Trophoblast cell (in vitro differentiated cells and primary cell): ENCODE data around the gene GALNT9.
"Not testable (repeated sequence)": the region's sequence is repeated elsewhere in the genome, so short reads cannot be mapped to it uniquely, and the experiment has no call there.

Source experiments
- DNase-seq, 2 donors: peaks; one replicate each; pipeline ENCODE4 v3.0.0-alpha.2; 2016
- H2AFZ ChIP-seq: 2 replicates; pipeline ENCODE4 v1.6.1; 2013; ENCODE audit warnings: low read length, moderate library complexity, mild to moderate bottlenecking; ENCODE audit not compliant: insufficient read depth, poor library complexity
- H2AK5ac ChIP-seq: 2 replicates; pipeline ENCODE4 v1.6.1; 2013; ENCODE audit warnings: mild to moderate bottlenecking, low read length
- H2BK120ac ChIP-seq: 2 replicates; pipeline ENCODE4 v1.6.1; 2013; ENCODE audit warnings: low read length, mild to moderate bottlenecking, moderate library complexity; ENCODE audit not compliant: insufficient read depth, poor library complexity
- H2BK12ac ChIP-seq: 2 replicates; pipeline ENCODE4 v1.6.1; 2013; ENCODE audit warnings: mild to moderate bottlenecking, low read length, moderate library complexity
- H2BK5ac ChIP-seq: 2 replicates; pipeline ENCODE4 v1.6.1; 2013; ENCODE audit warnings: low read length, low read depth, moderate library complexity, mild to moderate bottlenecking; ENCODE audit not compliant: poor library complexity
- H3K14ac ChIP-seq: 2 replicates; pipeline ENCODE4 v1.6.1; 2013; ENCODE audit warnings: mild to moderate bottlenecking, low read length
- H3K18ac ChIP-seq: 2 replicates; pipeline ENCODE4 v1.6.1; 2013; ENCODE audit warnings: mild to moderate bottlenecking, low read length
- H3K23ac ChIP-seq: 2 replicates; pipeline ENCODE4 v1.6.1; 2013; ENCODE audit warnings: low read length
- H3K27ac ChIP-seq: 2 replicates; pipeline ENCODE4 v1.5.1; 2013; ENCODE audit warnings: low read depth, mild to moderate bottlenecking, inconsistent platforms, low read length, moderate library complexity
- H3K27me3 ChIP-seq: 2 replicates; pipeline ENCODE4 v1.6.1; 2013; ENCODE audit warnings: inconsistent platforms, mild to moderate bottlenecking, low read length, moderate library complexity; ENCODE audit not compliant: insufficient read depth
- H3K36me3 ChIP-seq, 2 experiments: 1 replicate in 1 of 2; 2 replicates in 1 of 2; pipeline ENCODE4 v1.6.1; 2013; ENCODE audit warnings: low read length in 2 of 2, mild to moderate bottlenecking in 2 of 2, moderate library complexity in 1 of 2; ENCODE audit not compliant: insufficient read depth in 2 of 2, control insufficient read depth in 1 of 2
- H3K4ac ChIP-seq: 2 replicates; pipeline ENCODE4 v1.6.1; 2013; ENCODE audit warnings: low read depth, mild to moderate bottlenecking, low read length, moderate library complexity
- H3K4me1 ChIP-seq, 2 experiments: 1 replicate in 1 of 2; 2 replicates in 1 of 2; pipeline ENCODE4 v1.6.1; 2013; ENCODE audit warnings: low read length in 2 of 2, mild to moderate bottlenecking in 2 of 2, moderate library complexity in 1 of 2; ENCODE audit not compliant: insufficient read depth in 2 of 2, control insufficient read depth in 1 of 2
- H3K4me2 ChIP-seq: 2 replicates; pipeline ENCODE4 v1.6.1; 2013; ENCODE audit warnings: inconsistent platforms, mild to moderate bottlenecking, low read length, moderate library complexity
- H3K4me3 ChIP-seq: 2 replicates; pipeline ENCODE4 v1.5.1; 2013; ENCODE audit warnings: mild to moderate bottlenecking, low read depth, low read length, inconsistent platforms
- H3K79me1 ChIP-seq: one replicate; pipeline ENCODE4 v1.6.1; 2013; ENCODE audit warnings: low read length
- H3K79me2 ChIP-seq: 2 replicates; pipeline ENCODE4 v1.6.1; 2013; ENCODE audit warnings: low read length, mild to moderate bottlenecking; ENCODE audit not compliant: control insufficient read depth, insufficient read depth, poor library complexity
- H3K9ac ChIP-seq: 2 replicates; pipeline ENCODE4 v1.6.1; 2013; ENCODE audit warnings: mild to moderate bottlenecking, low read length
- H3K9me3 ChIP-seq: 2 replicates; pipeline ENCODE4 v1.6.1; 2013; ENCODE audit warnings: low read depth, mild to moderate bottlenecking, control low read depth, inconsistent platforms, low read length; ENCODE audit not compliant: insufficient read depth
- H4K12ac ChIP-seq: 2 replicates; pipeline ENCODE4 v1.6.1; 2013; ENCODE audit warnings: low read depth, mild to moderate bottlenecking, low read length, moderate library complexity
- H4K8ac ChIP-seq: 2 replicates; pipeline ENCODE4 v1.6.1; 2013; ENCODE audit warnings: low read depth, mild to moderate bottlenecking, low read length, moderate library complexity
- H4K91ac ChIP-seq: one replicate; pipeline ENCODE4 v1.6.1; 2013; ENCODE audit warnings: low read depth, mild to moderate bottlenecking, low read length, moderate library complexity
- WGBS: extraction: QIAGEN DNeasy Blood & Tissue Kit; methylation state at CpG from one replicate; pipeline ENCODE4 v1.1.7; 2013; ENCODE audit warnings: missing lambda C conversion rate; ENCODE audit not compliant: insufficient read length, insufficient coverage; ENCODE audit errors: extremely low coverage; 5-methylcytosine and 5-hydroxymethylcytosine counted together

GALNT9 gene

DNA sequence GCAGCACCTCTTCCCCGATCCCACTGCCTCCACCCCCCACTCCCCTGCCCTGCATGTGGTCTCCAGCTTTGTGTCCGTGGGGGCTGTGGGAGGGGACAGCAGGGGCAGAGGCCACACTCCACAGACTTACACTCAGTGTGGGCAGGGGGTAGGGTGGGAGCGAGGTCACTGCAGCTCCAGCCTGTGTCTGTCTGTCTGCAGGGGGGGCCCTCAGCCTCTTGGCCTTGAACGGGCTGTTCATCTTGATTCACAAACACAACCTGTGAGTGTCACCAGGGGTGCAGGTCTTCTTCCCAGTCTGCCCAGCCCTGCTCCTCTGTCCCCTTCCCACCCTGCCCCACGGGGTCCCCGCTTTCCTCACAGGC, 178.6 kb downstream of the GALNT9 start:
- no peaks in the 10 kb centered on the region for H3K79me2 ChIP-seq
- H3K23ac ChIP-seq, result no peak overlapping the region
- H4K8ac ChIP-seq, result no peak overlapping the region
- H3K4ac ChIP-seq, result no peak overlapping the region
- H3K9me3 ChIP-seq, result peaks cover 8% of the 10 kb centered on the region
- no peak overlapping the region for H2BK12ac ChIP-seq
- no peak overlapping the region for H4K91ac ChIP-seq
- no peak overlapping the region for H2AFZ ChIP-seq
- H2BK5ac ChIP-seq, result no peak overlapping the region
- no CpG with 5 or more reads among the region's 6 CpGs for WGBS
- H3K14ac ChIP-seq, result no peak overlapping the region
- H3K4me3 ChIP-seq, result no peak overlapping the region
- H3K4me2 ChIP-seq, result no peak overlapping the region
- no peak overlapping the region for H3K18ac ChIP-seq
- peaks cover 37 to 43% of the 10 kb centered on the region in 2 experiments for H3K36me3 ChIP-seq
- no peak overlapping the region for H4K12ac ChIP-seq
- DNase-seq, result no peak
- no peak overlapping the region for H2BK120ac ChIP-seq
- H3K27ac ChIP-seq, result no peak overlapping the region
- no peaks in the 10 kb centered on the region for H3K27me3 ChIP-seq
- no peak overlapping the region for H2AK5ac ChIP-seq
- no peaks in the 10 kb centered on the region for H3K79me1 ChIP-seq
- no peak overlapping the region for H3K9ac ChIP-seq
- H3K4me1 ChIP-seq, result no peaks in the 10 kb centered on the region

DNA sequence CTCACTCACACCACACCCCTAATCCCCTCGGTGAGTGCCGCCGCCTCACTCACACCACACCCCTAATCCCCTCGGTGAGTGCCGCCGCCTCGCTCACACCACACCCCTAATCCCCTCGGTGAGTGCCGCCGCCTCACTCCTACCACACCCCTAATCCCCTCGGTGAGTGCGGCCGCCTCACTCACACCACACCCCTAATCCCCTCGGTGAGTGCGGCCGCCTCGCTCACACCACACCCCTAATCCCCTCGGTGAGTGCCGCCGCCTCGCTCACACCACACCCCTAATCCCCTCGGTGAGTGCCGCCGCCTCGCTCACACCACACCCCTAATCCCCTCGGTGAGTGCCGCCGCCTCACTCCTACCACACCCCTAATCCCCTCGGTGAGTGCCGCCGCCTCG, 179.9 kb downstream of the GALNT9 start:
- not testable (repeated sequence) for H3K18ac ChIP-seq, H3K4me2 ChIP-seq, H3K79me2 ChIP-seq, H3K23ac ChIP-seq, H2BK5ac ChIP-seq, H3K9me3 ChIP-seq, H2AFZ ChIP-seq, H3K9ac ChIP-seq, H3K27ac ChIP-seq, H2AK5ac ChIP-seq, H3K79me1 ChIP-seq, H3K14ac ChIP-seq, H4K12ac ChIP-seq, H4K8ac ChIP-seq, H4K91ac ChIP-seq, H2BK12ac ChIP-seq, H2BK120ac ChIP-seq, H3K27me3 ChIP-seq, DNase-seq, H3K4me1 ChIP-seq, H3K4ac ChIP-seq
- no CpG with 5 or more reads among the region's 32 CpGs for WGBS
- H3K4me3 ChIP-seq, result peak overlapping the region; percentile 2
- H3K36me3 ChIP-seq, result peaks cover 37 to 41% of the 10 kb centered on the region in 2 experiments

DNA sequence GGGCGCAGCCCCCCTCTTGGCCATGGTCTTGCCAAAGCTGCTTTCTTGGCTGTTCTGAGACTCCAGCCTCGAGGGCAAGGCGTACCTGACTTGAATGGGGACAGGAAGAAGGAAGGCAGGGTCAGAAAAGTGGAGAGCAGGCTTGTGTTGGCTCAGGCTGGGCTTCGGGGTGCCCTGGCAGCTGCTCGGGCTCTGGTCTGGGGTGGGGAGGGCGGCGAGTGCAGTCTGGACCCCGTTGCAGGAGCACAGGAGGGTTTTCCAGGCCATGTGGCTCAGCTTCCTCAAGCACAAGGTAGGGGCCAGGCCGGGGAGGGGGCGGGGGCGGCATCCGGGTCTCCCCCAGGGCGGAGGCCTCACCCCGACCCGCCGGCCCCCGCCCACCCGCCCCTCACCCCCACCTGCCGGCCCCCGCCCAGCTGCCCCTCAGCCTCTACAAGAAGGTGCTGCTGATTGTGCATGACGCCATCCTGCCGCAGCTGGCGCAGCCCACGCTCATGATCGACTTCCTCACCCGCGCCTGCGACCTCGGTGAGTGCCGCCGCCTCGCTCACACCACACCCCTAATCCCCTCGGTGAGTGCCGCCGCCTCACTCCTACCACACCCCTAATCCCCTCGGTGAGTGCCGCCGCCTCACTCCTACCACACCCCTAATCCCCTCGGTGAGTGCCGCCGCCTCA, 180.9 kb downstream of the GALNT9 start:
- H4K91ac ChIP-seq, result no peak overlapping the region
- H3K4me2 ChIP-seq, result no peak overlapping the region
- H3K14ac ChIP-seq, result no peak overlapping the region
- no peak overlapping the region for H3K18ac ChIP-seq
- H2AK5ac ChIP-seq, result no peak overlapping the region
- no peak overlapping the region for H3K4me3 ChIP-seq
- no peak overlapping the region for H3K23ac ChIP-seq
- no peak overlapping the region for H2BK5ac ChIP-seq
- H3K27ac ChIP-seq, result no peak overlapping the region
- H4K12ac ChIP-seq, result no peak overlapping the region
- DNase-seq, result no peak
- no CpG with 5 or more reads among the region's 41 CpGs for WGBS
- no peak overlapping the region for H4K8ac ChIP-seq
- H3K9me3 ChIP-seq, result peaks cover 2% of the 10 kb centered on the region
- peaks cover 4 to 7% of the 10 kb centered on the region in 2 experiments for H3K4me1 ChIP-seq
- H2AFZ ChIP-seq, result no peak overlapping the region
- no peak overlapping the region for H2BK12ac ChIP-seq
- no peak overlapping the region for H2BK120ac ChIP-seq
- peaks cover 2% of the 10 kb centered on the region for H3K79me1 ChIP-seq
- H3K9ac ChIP-seq, result no peak overlapping the region
- peaks cover 37 to 41% of the 10 kb centered on the region in 2 experiments for H3K36me3 ChIP-seq
- H3K27me3 ChIP-seq, result no peaks in the 10 kb centered on the region
- H3K79me2 ChIP-seq, result peaks cover 6% of the 10 kb centered on the region
- no peak overlapping the region for H3K4ac ChIP-seq

DNA sequence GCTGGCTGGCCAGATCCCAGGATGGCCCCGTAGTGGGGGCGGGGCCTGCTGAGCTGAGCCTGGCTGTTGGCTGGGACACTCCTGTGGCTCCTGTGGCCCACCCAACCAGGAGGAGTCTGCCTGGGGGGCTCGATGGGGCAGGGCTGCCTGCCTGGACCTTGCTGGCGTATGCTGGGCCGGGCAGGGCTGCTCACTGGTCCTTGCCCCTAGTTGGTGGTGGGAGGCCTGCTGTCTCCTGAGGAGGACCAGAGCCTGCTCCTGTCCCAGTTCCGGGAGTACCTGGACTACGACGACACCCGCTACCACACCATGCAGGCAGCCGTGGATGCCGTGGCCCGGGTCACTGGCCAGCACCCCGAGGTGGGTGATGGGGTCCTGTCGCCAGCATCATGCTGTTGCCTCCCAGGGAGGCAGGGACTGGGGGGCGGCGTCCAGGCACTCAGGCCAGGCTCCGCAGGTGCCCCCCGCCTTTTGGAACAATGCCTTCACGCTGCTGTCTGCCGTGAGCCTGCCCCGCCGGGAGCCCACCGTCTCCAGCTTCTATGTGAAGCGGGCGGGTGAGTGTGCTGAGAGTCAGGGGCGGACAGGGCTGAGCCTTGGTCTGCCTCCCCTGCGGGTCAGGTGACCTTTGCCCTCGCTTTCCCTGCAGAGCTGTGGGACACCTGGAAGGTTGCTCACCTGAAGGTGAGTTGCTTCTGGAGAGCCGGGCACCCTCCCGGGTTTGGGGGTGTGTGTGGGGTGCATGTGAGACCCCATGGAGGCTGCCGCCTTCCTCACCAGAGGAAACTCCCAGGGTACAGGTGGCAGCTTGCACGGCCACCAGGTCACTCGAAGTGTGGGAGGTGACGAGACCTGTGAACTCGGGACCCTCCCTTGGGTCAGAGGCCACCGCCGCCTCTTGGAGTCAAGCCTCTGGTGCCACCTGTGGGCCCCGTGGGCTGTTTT, 181.7 kb downstream of the GALNT9 start:
- H2AFZ ChIP-seq, result no peak overlapping the region
- H3K36me3 ChIP-seq, result peaks cover 38 to 41% of the 10 kb centered on the region in 2 experiments
- H2BK120ac ChIP-seq, result no peak overlapping the region
- no peak overlapping the region for H4K12ac ChIP-seq
- H3K27ac ChIP-seq, result no peak overlapping the region
- no peaks in the 10 kb centered on the region for H3K27me3 ChIP-seq
- peaks cover 10 to 15% of the 10 kb centered on the region in 2 experiments for H3K4me1 ChIP-seq
- no peak overlapping the region for H3K4me3 ChIP-seq
- H3K23ac ChIP-seq, result no peak overlapping the region
- no peak overlapping the region for H3K4ac ChIP-seq
- no peak overlapping the region for H2BK5ac ChIP-seq
- no peak overlapping the region for H3K4me2 ChIP-seq
- no peak for DNase-seq
- H4K8ac ChIP-seq, result no peak overlapping the region
- no peak overlapping the region for H3K14ac ChIP-seq
- H4K91ac ChIP-seq, result no peak overlapping the region
- H3K9ac ChIP-seq, result no peak overlapping the region
- no peak overlapping the region for H2AK5ac ChIP-seq
- peaks cover 2% of the 10 kb centered on the region for H3K9me3 ChIP-seq
- no peak overlapping the region for H2BK12ac ChIP-seq
- no CpG with 5 or more reads among the region's 38 CpGs for WGBS
- H3K79me1 ChIP-seq, result peaks cover 2% of the 10 kb centered on the region
- H3K18ac ChIP-seq, result no peak overlapping the region
- peaks cover 6% of the 10 kb centered on the region for H3K79me2 ChIP-seq
